DMS153 treated with DMSO at 0.1 percent for 48 hours (cell line): Measurements from ENCODE around the gene PTN.
"Not testable (repeated sequence)": the region's sequence is repeated elsewhere in the genome, so short reads cannot be mapped to it uniquely, and the experiment has no call there.

Source experiments
- DNase-seq: peaks from one replicate; lab custom pipeline; 2025; ENCODE audit not compliant: unreplicated experiment; lab: John Stamatoyannopoulos, UW

PTN gene

DNA sequence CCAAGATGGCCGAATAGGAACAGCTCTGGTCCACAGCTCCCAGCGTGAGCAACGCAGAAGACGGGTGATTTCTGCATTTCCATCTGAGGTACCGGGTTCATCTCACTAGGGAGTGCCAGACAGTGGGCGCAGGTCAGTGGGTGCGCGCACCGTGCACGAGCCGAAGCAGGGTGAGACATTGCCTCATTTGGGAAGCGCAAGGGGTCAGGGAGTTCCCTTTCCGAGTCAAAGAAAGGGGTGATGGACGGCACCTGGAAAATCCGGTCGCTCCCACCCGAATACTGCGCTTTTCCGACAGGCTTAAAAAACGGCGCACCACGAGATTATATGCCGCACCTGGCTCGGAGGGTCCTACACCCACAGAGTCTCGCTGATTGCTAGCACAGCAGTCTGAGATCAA lies 161.9 kb downstream of the PTN start:
- DNase-seq, result not testable (repeated sequence)
